Ovary (tissue), 9 donors: ENCODE results near the gene LENEP. TPM values are rescaled to one million over a fixed set of nuclear protein-coding genes. Genes with fewer than 3 reads are reported as not detected.

Experiments
- DNase-seq, 5 donors: peaks; one replicate each; pipeline ENCODE4 v3.0.0-alpha.2; 2019 to 2020
- H3K27ac ChIP-seq, 2 donors: fragments of 200-600 bp; one replicate each; pipeline versions ENCODE4 v1.5.1 to v1.8.0; 2019 to 2022
- H3K27me3 ChIP-seq: fragments of 200-600 bp; one replicate; pipeline ENCODE4 v1.8.0; 2022
- H3K36me3 ChIP-seq: fragments of 200-600 bp; sonication (generic); one replicate; pipeline ENCODE4 v1.5.1; 2019
- H3K4me1 ChIP-seq: one replicate; pipeline ENCODE4 v1.8.1; 2013; ENCODE audit warnings: mild to moderate bottlenecking, moderate library complexity; ENCODE audit not compliant: insufficient read depth
- H3K4me3 ChIP-seq: fragments of 200-600 bp; sonication (generic); one replicate; pipeline ENCODE4 v1.5.1; 2017
- H3K9me3 ChIP-seq, 2 donors: fragments of 200-600 bp in 1 of 2; sonication (generic) in 1 of 2; one replicate each; pipeline versions ENCODE4 v1.5.1 to v1.8.1; 2013 to 2019; ENCODE audit warnings: mild to moderate bottlenecking in 1 of 2, moderate library complexity in 1 of 2
- CTCF ChIP-seq, 3 donors: fragments of 450-650 bp in 2 of 3; fragments of 200-600 bp in 1 of 3; IDR thresholded peaks; one replicate each; pipeline versions ENCODE4 v1.5.1 to v1.8.0; 2016 to 2022; ENCODE audit warnings: antibody characterized with exemption in 3 of 3, mild to moderate bottlenecking in 1 of 3
- EP300 ChIP-seq: sonication (generic); formaldehyde crosslinking; IDR thresholded peaks from one replicate; pipeline ENCODE4 v1.6.1; 2017; ENCODE audit warnings: antibody characterized with exemption
- POLR2A ChIP-seq: fragments of 450-650 bp; IDR thresholded peaks from one replicate; pipeline ENCODE4 v1.6.1; 2017; ENCODE audit warnings: antibody characterized with exemption, mild to moderate bottlenecking, moderate library complexity
- WGBS, 3 donors: extraction: QIAGEN DNeasy Blood & Tissue Kit in 1 of 3; methylation state at CpG; one replicate each; pipeline versions ENCODE4 v1.1.5 to v1.1.7; 2013 to 2017; 5-methylcytosine and 5-hydroxymethylcytosine counted together
- intact Hi-C, 4 donors: fragments of 100-400 bp; cut with DNase I; formaldehyde crosslinking; loops; one replicate each; pipeline versions ENCODE4 v1.11.0 to v1.15.1; 2022 to 2023
- polyA plus RNA-seq, 2 donors: library from polyadenylated mRNA; stranded (reverse); fragments of 200-250 nt in 1 of 2; fragments of 350-450 nt in 1 of 2; fragmentation: Illumina TruSeq in 1 of 2; extraction: RNeasy Lipid Tissue Mini Kit (QIAGEN cat#74804) in 1 of 2; gene quantifications; one replicate each; pipeline ENCODE4 v1.2.3, GENCODE V29; 2013 to 2014
- total RNA-seq, 7 donors: library from RNA; depleted of rRNA in 2 of 7; stranded (reverse); fragments of >200 nt in 2 of 7; fragmentation: NEBNext Ultra II Directional in 3 of 7; extraction: Animal tissue kit (Norgen Biotek cat#: 25700) in 3 of 7; gene quantifications; one replicate each; pipeline versions ENCODE4 v1.1.0 to v1.2.4, GENCODE V29; 2016 to 2023
- donor health status: DM: no; HTN: no; CAD: no; lungs with moderate emphysema.
- donor health status: DM: no; HTN: no; CAD: no.
- donor health status: Bipolar disorder and iron deficiency.
- donor health status: DM: yes; HTN: yes; CAD: no.
- donor health status: DM: no; HTN: no; CAD: no.
- donor health status: DM: yes; HTN: yes; CAD: no.

Gene LENEP
- total and polyA plus RNA-seq, 9 donors, result not detected

GRCh38 chr1:154972517-154973343, 20.7 kb upstream of the LENEP start:
- 26 to 36% (median 29%) methylated on average over 18 of the region's 18 CpGs for WGBS, 3 donors
- H3K4me1 ChIP-seq, result peaks cover 12% of the 10 kb centered on the region
- H3K27ac ChIP-seq, result peak overlapping the region; percentile 54 to 98
- TF ChIP-seq POLR2A, result no peak
- TF ChIP-seq CTCF (IDR thresholded peaks at IDR 0.05), result no peak
- no peak for TF ChIP-seq EP300
- no peaks in the 10 kb centered on the region for H3K27me3 ChIP-seq
- intact Hi-C loops, result loop anchor here in 1 of 4 donors (5.0 kb wide), 1 partner anchor 80 kb away; the partner anchor contains the start of gene ADAM15
- no peaks in the 10 kb centered on the region for H3K36me3 ChIP-seq
- H3K4me3 ChIP-seq, result peak overlapping the region; percentile 77
- no peaks in the 10 kb centered on the region for H3K9me3 ChIP-seq
- DNase-seq, result peak in 4 of 5 donors; percentile 58 to 68 (median 66)

GRCh38 chr1:154973344-154974101, 19.9 kb upstream of the LENEP start:
- peak; percentile 96 to 99 (median 98) for DNase-seq
- Histone ChIP-seq H3K27me3 (no peaks in the 10 kb centered on the region), H3K9me3 (no peaks in the 10 kb centered on the region), H3K4me1 (peaks cover 12% of the 10 kb centered on the region), H3K27ac (peak overlapping the region; percentile 92 to 98), H3K4me3 (peak overlapping the region; percentile 77), H3K36me3 (no peaks in the 10 kb centered on the region)
- intact Hi-C loops, result loop anchor here in 1 of 4 donors (2.0 to 5.0 kb wide), 2 partner anchors 27 to 79 kb away; partner anchors contain the start of gene ADAM15
- TF ChIP-seq POLR2A (peak; percentile 17), EP300 (no peak)
- WGBS, 3 donors, result 5% methylated on average over 37 of the region's 37 CpGs

GRCh38 chr1:154974102-154974807, 19.1 kb upstream of the LENEP start, which contains the start of gene CKS1B:
Gene CKS1B (plus strand): TSS chr1:154974681. CDS start chr1:154974746, 65 bp downstream.
- H3K4me1 ChIP-seq, result peaks cover 11% of the 10 kb centered on the region
- 0% methylated on average over 47 of the region's 47 CpGs for WGBS, 3 donors
- TF ChIP-seq EP300 (no peak), CTCF (IDR thresholded peaks at IDR 0.05) (peak in 1 of 3 donors; percentile 31), POLR2A (peak; percentile 91)
- H3K27me3 ChIP-seq, result no peaks in the 10 kb centered on the region
- peak within 1 kb of the TSS; percentile 77 for H3K4me3 ChIP-seq
- intact Hi-C loops, result loop anchor here in 1 of 4 donors (2.0 to 5.0 kb wide), 2 partner anchors 27 to 78 kb away; partner anchors contain the start of gene ADAM15
- peak; percentile 97 to 98 (median 98) for DNase-seq
- no peaks in the 10 kb centered on the region for H3K9me3 ChIP-seq
- no peaks in the 10 kb centered on the region for H3K36me3 ChIP-seq
- H3K27ac ChIP-seq, result peak within 1 kb of the TSS; percentile 92 to 98

- peaks cover 8% of the 10 kb centered on the region for H3K4me1 ChIP-seq
- no peaks in the 10 kb centered on the region for H3K9me3 ChIP-seq
- peak overlapping the region; percentile 55 for H3K4me3 ChIP-seq
- no peaks in the 10 kb centered on the region for H3K36me3 ChIP-seq
- 0 to 1% (median 1%) methylated on average over 30 of the region's 30 CpGs for WGBS, 3 donors
- intact Hi-C loops, result loop anchor here in 1 of 4 donors (2.0 to 5.0 kb wide), 2 partner anchors 26 to 77 kb away; partner anchors contain the start of gene ADAM15
- no peaks in the 10 kb centered on the region for H3K27me3 ChIP-seq
- TF ChIP-seq EP300 (peak; percentile 44), POLR2A (peak; percentile 80), CTCF (IDR thresholded peaks at IDR 0.05) (peak in 1 of 3 donors; percentile 27)
- DNase-seq, result peak; percentile 95 to 97 (median 96)
- peak overlapping the region; percentile 55 to 98 for H3K27ac ChIP-seq
These were observed 18.5 kb upstream of the LENEP start for GRCh38 chr1:154974808-154975408.
